Activated CD8-positive, alpha-beta memory T cell treated with anti-CD3 and anti-CD28 coated beads for 36 hours (primary cell): ENCODE results near the gene CACNA1H. TPM values are rescaled to one million over a fixed set of nuclear protein-coding genes. Genes with fewer than 3 reads are reported as not detected.

Experiments used
- CTCF ChIA-PET: fragments of 350-600 bp; sonication (Branson Sonifier 250); formaldehyde crosslinking; loops from one replicate; lab custom pipeline; 2021; ENCODE audit warnings: antibody characterized with exemption; lab: Charles Lee
- POLR2A ChIA-PET: fragments of 350-600 bp; sonication (Branson Sonifier 250); formaldehyde crosslinking; loops from one replicate; lab custom pipeline; 2021; ENCODE audit warnings: antibody characterized with exemption; lab: Charles Lee
- total RNA-seq, 2 experiments: library from RNA; stranded (reverse); gene quantifications; one replicate each; pipeline ENCODE4 v1.2.3, GENCODE V29; 2021

CACNA1H gene
- total RNA-seq, 2 experiments from 2014 or later: 0.44 to 0.63 TPM

- POLR2A ChIA-PET: no interaction called here
- CTCF ChIA-PET: no interaction called here
Measured at GRCh38 chr16:1154887-1155331, 2.0 kb downstream of the CACNA1H start.

GRCh38 chr16:1155353-1156054 is 2.6 kb downstream of the CACNA1H start:
- POLR2A ChIA-PET: no interaction called here
- CTCF ChIA-PET: no interaction called here

GRCh38 chr16:1156055-1156982 is 3.4 kb downstream of the CACNA1H start:
- ChIA-PET CTCF (no interaction called here), POLR2A (no interaction called here)

DNA sequence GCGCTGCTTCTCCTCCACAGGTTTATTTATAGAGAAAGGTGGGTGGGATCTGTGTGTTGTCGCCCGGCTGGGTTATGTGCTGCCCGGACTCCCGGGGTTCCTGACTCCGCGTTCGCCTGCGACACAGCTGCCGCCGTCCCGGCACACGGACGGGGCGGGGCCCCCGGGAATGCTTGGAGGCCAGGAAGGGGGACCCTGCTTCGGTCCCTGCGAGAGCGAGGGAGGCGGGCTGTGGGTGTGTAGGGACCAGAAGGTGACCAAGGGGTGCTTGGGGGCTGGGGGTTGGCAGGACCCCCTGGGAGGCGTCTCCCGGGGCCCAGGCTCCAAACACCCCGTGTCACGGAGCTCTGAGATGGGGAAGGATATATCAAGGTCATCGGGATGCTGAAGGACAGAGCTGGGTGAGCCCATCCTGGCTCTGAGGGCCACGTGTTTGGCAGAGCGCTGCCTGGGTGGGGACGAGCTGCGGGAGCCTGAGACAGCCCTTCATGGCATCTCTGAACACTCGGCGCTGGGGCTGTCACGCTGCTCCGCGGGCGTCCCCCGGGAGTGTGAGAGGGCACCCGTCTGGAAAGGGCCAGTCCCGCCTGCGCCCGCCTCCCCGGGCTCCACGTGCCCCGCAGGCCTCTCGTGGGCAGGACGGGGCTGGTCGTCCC is 4.2 kb downstream of the CACNA1H start:
- ChIA-PET POLR2A (no interaction called here), CTCF (no interaction called here)

DNA sequence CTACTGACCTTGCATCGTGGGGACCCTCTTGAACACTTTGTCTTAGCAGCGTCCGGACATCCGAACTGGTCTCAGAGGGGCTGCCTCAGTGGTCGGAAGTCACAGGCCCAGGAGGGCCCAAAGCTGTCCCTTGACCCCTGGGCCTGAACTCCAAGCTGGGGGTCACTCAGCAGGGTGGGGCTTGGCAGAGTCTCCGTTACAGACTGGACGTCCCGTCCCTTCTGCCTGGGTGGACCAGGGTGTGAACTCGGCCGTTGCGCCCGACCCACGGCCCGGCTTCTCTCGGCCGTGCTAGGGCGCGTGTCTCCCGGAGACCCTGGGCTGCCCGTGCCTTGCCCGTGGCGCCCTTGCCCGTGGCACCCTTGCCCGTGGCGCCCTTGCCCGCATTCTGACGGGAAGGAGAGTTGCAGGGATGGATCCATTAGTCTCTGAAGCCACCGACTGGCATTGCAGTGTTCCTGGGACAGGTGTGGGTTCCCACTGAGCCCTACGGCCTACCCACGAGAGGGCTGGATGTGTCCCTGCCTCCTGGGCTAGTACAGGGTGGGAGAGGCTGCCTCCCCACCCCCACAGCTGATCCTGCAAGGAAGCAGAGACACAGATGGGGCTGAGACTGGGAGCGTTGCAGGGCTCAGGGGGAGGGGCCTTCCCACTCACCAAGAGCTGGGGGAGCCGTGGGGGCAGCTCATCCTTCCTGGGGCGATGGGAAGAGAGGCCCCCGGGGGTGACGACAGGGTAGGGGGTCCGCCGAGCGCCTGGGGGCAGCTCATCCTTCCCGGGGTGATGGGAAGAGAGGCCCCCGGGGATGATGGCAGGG is 4.9 kb downstream of the CACNA1H start:
- ChIA-PET POLR2A (no interaction called here), CTCF (no interaction called here)

- CTCF ChIA-PET: no interaction called here
- POLR2A ChIA-PET: no interaction called here
Measured at GRCh38 chr16:1158456-1159324, 5.8 kb downstream of the CACNA1H start.

DNA sequence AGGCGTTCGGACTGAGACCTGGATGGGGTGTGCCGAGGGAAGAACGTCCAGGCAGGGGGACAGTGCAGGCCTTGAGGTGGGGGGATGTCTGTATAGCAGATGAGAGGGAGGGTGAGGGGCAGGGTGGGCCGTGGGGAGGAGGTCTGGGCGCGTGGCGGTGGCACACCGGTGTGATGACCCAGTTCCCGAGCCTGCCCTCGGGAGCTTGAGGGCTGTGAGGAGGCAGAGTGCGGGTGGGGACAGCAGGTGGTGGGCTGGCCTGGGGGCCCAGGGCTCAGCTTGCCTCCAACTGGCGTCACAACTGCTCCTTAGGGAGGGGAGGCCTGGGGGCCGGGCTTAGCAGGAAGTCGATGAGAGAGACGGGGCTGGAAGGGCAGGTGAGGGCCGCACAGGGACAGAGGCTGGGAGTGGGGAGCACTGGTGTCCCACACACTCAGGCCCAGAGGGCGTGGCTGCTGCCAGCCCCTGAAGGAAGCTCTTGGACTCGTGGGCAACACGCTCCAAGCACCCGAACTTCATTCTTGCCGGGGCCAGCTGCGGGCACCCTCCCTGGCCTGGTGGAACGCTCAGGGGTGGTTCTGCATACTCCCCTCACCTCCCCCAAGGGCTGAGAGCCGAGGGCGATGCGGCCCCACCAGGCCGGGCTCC is 6.5 kb downstream of the CACNA1H start:
- POLR2A ChIA-PET: no interaction called here
- CTCF ChIA-PET: no interaction called here

DNA sequence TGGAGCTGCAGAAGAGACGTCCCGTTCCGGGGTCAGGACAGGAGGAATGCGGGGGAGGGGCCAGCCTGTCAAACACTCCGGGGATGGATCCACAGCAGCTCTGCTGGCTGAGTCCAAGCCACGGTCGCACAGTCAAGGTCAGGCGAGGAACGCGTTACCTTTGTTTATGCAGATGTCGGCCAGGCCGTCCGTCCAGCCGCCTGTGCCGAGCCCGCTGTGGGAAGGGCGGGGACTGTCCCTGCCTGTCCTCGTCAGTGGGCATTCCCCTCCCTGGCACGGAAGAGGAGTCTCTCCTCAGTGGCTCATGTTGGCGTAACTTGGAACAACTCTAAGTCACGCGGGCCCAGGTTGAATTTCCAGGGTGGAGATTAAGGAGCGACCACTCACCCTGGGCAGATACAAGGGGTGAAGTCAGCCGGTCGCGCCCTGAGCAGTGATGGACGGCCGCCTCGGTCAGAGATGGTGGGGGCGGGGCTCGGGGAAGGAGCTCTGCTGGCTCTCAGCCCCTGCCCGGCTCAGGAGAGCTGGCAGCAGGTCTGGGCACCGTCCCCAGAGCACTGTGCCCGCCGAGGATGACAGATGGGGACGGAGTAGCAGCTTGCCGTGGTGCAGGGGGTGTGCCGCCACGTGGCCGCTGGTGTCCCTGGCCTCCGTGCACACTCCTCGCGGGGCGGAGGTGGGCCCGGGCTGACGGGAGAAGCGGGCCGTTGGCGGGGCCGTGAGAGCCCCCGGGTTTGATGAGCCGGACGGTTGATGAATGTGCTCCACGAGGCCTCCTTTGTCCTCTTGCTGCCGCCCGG is 7.3 kb downstream of the CACNA1H start:
- CTCF ChIA-PET: no interaction called here
- POLR2A ChIA-PET: no interaction called here

DNA sequence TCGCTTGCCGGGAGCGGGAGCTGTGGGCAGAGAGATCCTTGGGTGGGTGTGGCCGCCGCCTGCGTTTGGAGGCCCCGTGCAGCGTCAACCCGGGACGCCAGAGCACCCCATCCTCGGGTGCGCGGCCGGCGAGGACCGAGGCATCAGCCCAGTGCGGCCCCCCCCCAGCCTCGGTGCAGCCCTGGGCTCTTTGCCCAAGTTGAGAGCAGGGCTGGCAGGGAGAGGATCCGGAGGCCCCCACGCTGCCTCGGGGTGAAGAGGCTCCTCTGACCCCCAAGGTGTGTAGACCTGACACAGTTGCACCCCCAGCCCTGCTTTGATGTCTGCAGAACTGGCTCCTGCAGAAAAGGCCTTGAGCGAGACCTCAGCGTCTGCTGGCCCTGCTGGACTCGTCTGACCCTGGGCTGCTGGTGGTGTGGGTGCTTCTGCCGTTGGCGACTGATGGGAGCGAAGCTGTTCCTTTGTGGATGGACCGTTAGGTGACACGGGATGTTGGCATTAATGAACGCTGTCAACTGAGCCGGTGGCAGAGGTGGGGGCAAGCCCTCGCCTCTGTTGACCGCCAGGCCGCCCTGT is 8.0 kb downstream of the CACNA1H start:
- CTCF ChIA-PET: no interaction called here
- POLR2A ChIA-PET: no interaction called here

DNA sequence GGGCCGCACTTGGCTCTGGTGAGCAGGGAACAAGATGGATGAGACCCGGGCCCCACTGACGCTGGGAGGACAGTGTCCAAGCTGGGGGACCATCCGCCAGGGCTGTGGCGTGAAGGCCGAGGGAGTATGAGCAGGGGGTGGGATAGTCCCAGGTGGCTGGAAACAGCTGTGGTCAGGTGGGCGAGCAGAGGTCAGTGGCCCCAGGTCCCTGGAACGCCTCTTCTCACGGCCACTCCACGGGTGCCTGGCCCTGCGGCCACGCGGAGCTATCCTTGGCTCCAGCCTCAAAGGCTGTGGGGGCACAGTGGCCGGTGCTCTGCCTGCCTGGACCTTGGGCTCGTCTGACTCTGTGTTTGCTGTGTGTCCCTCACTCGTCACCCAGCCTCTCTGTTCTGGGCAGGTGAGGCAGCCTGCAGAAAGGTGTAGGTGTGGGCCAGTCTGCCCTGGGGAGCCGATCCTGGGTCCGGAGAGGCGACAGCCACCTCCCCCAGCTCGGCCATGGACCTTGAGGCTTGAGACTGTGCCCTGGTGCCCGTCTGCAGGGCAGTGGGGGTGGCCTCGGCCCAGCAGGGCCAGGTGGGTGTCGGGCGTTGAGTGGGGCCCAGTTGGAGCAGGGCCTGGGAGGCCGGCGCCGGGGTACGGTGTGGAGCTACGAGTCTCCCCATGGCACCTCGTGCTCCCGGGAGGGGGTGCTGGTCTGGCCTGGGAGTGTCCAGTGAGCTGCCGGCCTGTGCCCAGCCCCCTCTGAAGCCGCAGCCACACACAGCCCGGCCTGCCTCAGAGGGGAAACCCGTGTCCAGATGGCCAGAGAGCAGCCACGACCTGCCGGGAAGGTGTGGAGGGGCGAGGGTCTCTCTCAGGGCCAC is 10.0 kb downstream of the CACNA1H start:
- CTCF ChIA-PET: no interaction called here
- POLR2A ChIA-PET: no interaction called here

GRCh38 chr16:1163567-1164055 is 10.7 kb downstream of the CACNA1H start:
- ChIA-PET POLR2A (no interaction called here), CTCF (no interaction called here)

GRCh38 chr16:1164382-1164781 is 11.5 kb downstream of the CACNA1H start:
- CTCF ChIA-PET: no interaction called here
- POLR2A ChIA-PET: no interaction called here

- POLR2A ChIA-PET: no interaction called here
- CTCF ChIA-PET: no interaction called here
Measured at GRCh38 chr16:1164975-1165374, 12.1 kb downstream of the CACNA1H start.

DNA sequence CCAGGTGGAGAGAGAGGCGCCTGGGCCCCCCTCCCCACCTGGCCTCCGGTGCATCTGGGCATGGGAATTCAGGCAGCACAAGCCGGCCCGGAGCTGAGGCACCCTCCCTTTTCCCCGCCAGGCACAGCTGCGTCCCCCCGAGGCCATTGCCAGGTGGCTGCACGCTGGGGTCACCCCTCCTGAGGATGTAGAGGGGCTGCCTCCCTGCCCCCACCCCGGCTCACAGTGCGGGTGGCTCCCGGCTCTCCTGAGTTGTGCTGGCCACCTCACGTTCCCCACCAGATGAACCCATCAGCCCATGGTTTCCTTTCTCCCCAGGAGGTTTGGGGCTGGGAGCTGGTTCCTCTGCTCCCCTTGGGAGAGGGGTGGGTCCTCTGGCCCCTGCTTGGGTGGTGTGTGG is 12.6 kb downstream of the CACNA1H start:
- ChIA-PET POLR2A (no interaction called here), CTCF (no interaction called here)

DNA sequence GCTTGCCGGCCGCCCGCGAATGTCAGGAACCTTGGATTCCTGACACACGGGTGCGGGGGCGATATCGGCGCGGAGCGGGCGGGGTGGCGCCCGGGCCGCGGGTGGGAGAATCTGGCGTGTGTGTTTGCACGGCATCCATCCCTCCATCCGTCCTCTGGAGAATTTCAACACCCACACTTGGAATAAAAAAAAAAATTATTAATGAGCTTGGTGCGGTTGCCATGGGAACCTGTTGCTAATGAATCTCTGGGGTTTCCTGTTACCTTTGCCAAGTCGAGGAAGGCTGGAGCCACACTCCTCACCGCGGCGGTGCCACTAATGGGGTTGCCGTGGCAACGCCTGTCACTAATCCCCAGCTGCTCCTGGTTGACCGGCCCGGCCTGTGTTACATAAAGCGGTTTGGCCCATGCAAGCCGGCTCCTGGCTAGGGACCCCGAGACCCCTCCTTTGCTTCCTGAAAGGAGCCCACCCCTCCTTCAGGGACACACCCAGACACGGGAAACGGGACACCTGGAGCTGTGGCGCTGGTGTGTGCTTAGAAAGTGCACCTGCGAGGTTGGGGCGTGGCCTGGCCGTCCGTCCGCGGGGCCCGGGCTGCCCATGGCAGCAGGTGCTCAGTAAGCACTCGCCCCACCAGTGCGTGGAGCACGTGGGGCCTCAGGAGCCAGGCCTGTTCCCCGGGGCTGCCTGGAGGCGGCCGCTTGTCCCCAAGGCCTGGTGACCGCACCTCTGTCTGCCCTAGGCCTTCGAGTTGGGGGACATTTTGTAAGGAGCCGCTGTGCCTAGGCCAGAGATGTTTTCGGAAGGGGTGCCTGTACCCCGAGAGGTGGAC is 14.6 kb downstream of the CACNA1H start:
- POLR2A ChIA-PET: no interaction called here
- CTCF ChIA-PET: no interaction called here
